K562 (cell line): Measurements from ENCODE around the gene NKIRAS2. TPM values are rescaled to one million over a fixed set of nuclear protein-coding genes. Genes with fewer than 3 reads are reported as not detected.

Experiments used
- ATAC-seq: fragments of 200-7000 bp; cut with Tn5 transposase; 3 replicates; pipeline ENCODE4 v1.9.1; 2020; ENCODE audit warnings: moderate library complexity
- BruUV-seq: library from RNA; stranded (reverse); fragments of 400-500 nt; replicated peaks from 2 replicates; lab custom pipeline; 2021; lab: Mats Ljungman, UMichigan
- CTCF ChIA-PET: fragments of 300-600 bp; formaldehyde crosslinking; extraction: SDS; loops from one replicate; lab custom pipeline; 2021; ENCODE audit warnings: low intra/inter-chr PET ratio; lab: Yijun Ruan, JAX
- POLR2A ChIA-PET: fragments of 300-600, 350-650 bp; sonication (Branson Sonifier 250); formaldehyde crosslinking; extraction: SDS; loops from one replicate; lab custom pipeline; 2021; ENCODE audit warnings: antibody characterized with exemption, inconsistent platforms; lab: Yijun Ruan, JAX
- DNase-seq, 4 experiments: peaks; one replicate each; pipeline versions ENCODE4 v3.0.0 to v3.0.0-alpha.2; 2011 to 2018; ENCODE audit warnings: low spot score in 3 of 4, mixed read lengths in 3 of 4; ENCODE audit errors: extremely low read depth in 1 of 4
- FAIRE-seq: peaks from 2 replicates; lab custom pipeline; 2011; peaks lifted over from hg19 to GRCh38; lab: Jason Lieb, UNC
- H2AFZ ChIP-seq: 2 replicates; pipeline ENCODE4 v1.6.0; 2011; ENCODE audit warnings: low read depth, low read length, control low read depth, inconsistent platforms
- H3K27ac ChIP-seq: fragments of 200-600 bp; 3 replicates; pipeline ENCODE4 v1.8.0; 2011; ENCODE audit warnings: low read depth, mild to moderate bottlenecking, control low read depth, inconsistent platforms, low read length, moderate library complexity, mixed read lengths; ENCODE audit errors: extremely low read depth
- H3K27me3 ChIP-seq, 2 experiments: fragments of 300-600 bp in 1 of 2; 2 replicates in 1 of 2; 3 replicates in 1 of 2; pipeline versions ENCODE4 v1.6.0 to v1.8.0; 2011; ENCODE audit warnings: inconsistent platforms in 2 of 2, low read length in 2 of 2, mild to moderate bottlenecking in 1 of 2, mixed read lengths in 1 of 2, moderate library complexity in 1 of 2; ENCODE audit not compliant: control insufficient read depth in 2 of 2, insufficient read depth in 2 of 2
- H3K36me3 ChIP-seq: fragments of 300-600 bp; 3 replicates; pipeline ENCODE4 v1.8.0; 2011; ENCODE audit warnings: mild to moderate bottlenecking, low read length, inconsistent platforms; ENCODE audit not compliant: control insufficient read depth, insufficient read depth
- H3K4me1 ChIP-seq, 2 experiments: fragments of 200-600 bp in 1 of 2; replicated peaks in 1 of 2; 2 replicates in 1 of 2; 3 replicates in 1 of 2; pipeline versions ENCODE4 v1.5.1 to v1.8.0; 2011; ENCODE audit warnings: inconsistent platforms in 2 of 2, low read length in 2 of 2, mild to moderate bottlenecking in 1 of 2, mixed read lengths in 1 of 2, moderate library complexity in 1 of 2; ENCODE audit not compliant: control insufficient read depth in 2 of 2, insufficient read depth in 2 of 2
- H3K4me2 ChIP-seq: 2 replicates; pipeline ENCODE4 v1.6.1; 2011; ENCODE audit warnings: low read length, control low read depth, inconsistent platforms, mixed read lengths; ENCODE audit not compliant: insufficient read depth
- H3K4me3 ChIP-seq: fragments of 200-600 bp; sonication (generic), shearing (Covaris generic); 2 replicates; pipeline ENCODE4 v1.5.1; 2016; ENCODE audit warnings: control low read depth, inconsistent platforms
- H3K79me2 ChIP-seq: fragments of 200-600 bp; 3 replicates; pipeline ENCODE4 v1.8.0; 2011; ENCODE audit warnings: low read length, inconsistent platforms; ENCODE audit not compliant: control insufficient read depth, insufficient read depth
- H3K9ac ChIP-seq, 2 experiments: 2 replicates each; pipeline versions ENCODE4 v1.6.0 to v1.6.1; 2011; ENCODE audit warnings: low read depth in 2 of 2, low read length in 2 of 2, control low read depth in 1 of 2, inconsistent platforms in 1 of 2, mild to moderate bottlenecking in 1 of 2, mixed read lengths in 1 of 2; ENCODE audit not compliant: insufficient read depth in 1 of 2
- H3K9me1 ChIP-seq: one replicate; pipeline ENCODE4 v1.6.0; 2011; ENCODE audit warnings: inconsistent platforms, mild to moderate bottlenecking, low read length, moderate library complexity; ENCODE audit not compliant: control insufficient read depth, insufficient read depth
- H3K9me3 ChIP-seq: replicated peaks from 2 replicates; pipeline ENCODE4 v1.5.1; 2011; ENCODE audit warnings: low read depth, low read length, inconsistent platforms; ENCODE audit not compliant: control insufficient read depth, insufficient read depth
- H4K20me1 ChIP-seq: replicated peaks from 2 replicates; pipeline ENCODE4 v1.6.1; 2011; ENCODE audit warnings: low read length, inconsistent platforms, mixed read lengths; ENCODE audit not compliant: control insufficient read depth, insufficient read depth
- ILK ChIP-seq: fragments of 450-650 bp; IDR thresholded peaks from 2 replicates; pipeline ENCODE4 v1.6.1; 2016; ENCODE audit warnings: missing genetic modification characterization, low read depth, mild to moderate bottlenecking, missing compliant biosample characterization, moderate library complexity, borderline replicate concordance
- POLR2A ChIP-seq: fragments of 450-650 bp; conservative IDR thresholded peaks from 2 replicates; pipeline ENCODE4 v1.6.1; 2016
- STAG1 ChIP-seq: sonication (generic); formaldehyde crosslinking; IDR thresholded peaks from 2 replicates; pipeline ENCODE4 v1.5.0; 2020; ENCODE audit warnings: missing genetic modification reagents, borderline replicate concordance
- U2AF2 ChIP-seq: fragments of 200-400 bp; formaldehyde crosslinking; optimal IDR thresholded peaks from 2 replicates; pipeline ENCODE3; 2017; ENCODE audit warnings: low read depth, mild to moderate bottlenecking, low read length
- WGBS: fragments of 100-300 bp; shearing (Covaris generic); methylation state at CpG from one replicate; pipeline ENCODE4 v1.1.6; 2016; ENCODE audit warnings: low coverage, mixed read lengths; ENCODE audit not compliant: insufficient coverage; ENCODE audit errors: missing lambda C conversion rate; 5-methylcytosine and 5-hydroxymethylcytosine counted together
- in situ Hi-C: fragments of 300-500 bp; cut with MboI; formaldehyde crosslinking; loops from 4 replicates; pipeline ENCODE4 v1.15.0; 2018; ENCODE audit warnings: inconsistent platforms, mixed read lengths
- intact Hi-C: fragments of 100-400 bp; cut with micrococcal nuclease; formaldehyde crosslinking; loops from 2 replicates; pipeline ENCODE4 v1.14.2; 2022
- polyA plus RNA-seq, 8 experiments: library from polyadenylated mRNA; depleted of rRNA in 4 of 8; stranded (reverse) in 5 of 8; unstranded in 3 of 8; fragments of >200 nt; fragmentation: Nextera tagmentation in 2 of 8; fragmentation: Illumina TruSeq in 1 of 8; extraction: Ambion mirVana in 2 of 8; extraction: Trizol in 1 of 8; gene quantifications; 2 replicates each; pipeline versions ENCODE4 v1.2.1 to v1.2.3, GENCODE V29; 2011 to 2014; ENCODE audit warnings: inconsistent platforms in 1 of 8, missing spikeins in 1 of 8
- total RNA-seq, 7 experiments: library from RNA; depleted of rRNA in 6 of 7; stranded (reverse); fragments of >200 nt in 6 of 7; fragmentation: Illumina TruSeq in 2 of 7; extraction: Trizol in 2 of 7; gene quantifications; 2 replicates each; pipeline versions ENCODE4 v1.2.1 to v1.2.3, GENCODE V29; 2011 to 2021; ENCODE audit warnings: low replicate concordance in 1 of 7
- TF ChIP-seq, protein P1 (sequence below): fragments of 450-650 bp; formaldehyde crosslinking; IDR thresholded peaks from 2 replicates; pipeline ENCODE4 v1.4.0; 2022; ENCODE audit warnings: missing genetic modification characterization
- TF ChIP-seq, protein P2 (sequence below): fragments of 250-450 bp; sonication (Bioruptor Pico); IDR thresholded peaks from 2 replicates; pipeline ENCODE4 v1.8.0; 2021; ENCODE audit warnings: borderline replicate concordance, mild to moderate bottlenecking, moderate library complexity; ENCODE audit not compliant: poor library complexity, severe bottlenecking
- TF ChIP-seq, protein P3 (sequence below): fragments of 250-450 bp; sonication (Bioruptor Pico); IDR thresholded peaks from 2 replicates; pipeline ENCODE4 v1.6.1; 2021; ENCODE audit warnings: mild to moderate bottlenecking

NKIRAS2 gene
- total and polyA plus RNA-seq, 9 of the 15 experiments (the other 6 are each of a cell fraction or from before 2014, with no cell fraction given) = 10.1 to 65.5 (median 29.8) TPM

DNA sequence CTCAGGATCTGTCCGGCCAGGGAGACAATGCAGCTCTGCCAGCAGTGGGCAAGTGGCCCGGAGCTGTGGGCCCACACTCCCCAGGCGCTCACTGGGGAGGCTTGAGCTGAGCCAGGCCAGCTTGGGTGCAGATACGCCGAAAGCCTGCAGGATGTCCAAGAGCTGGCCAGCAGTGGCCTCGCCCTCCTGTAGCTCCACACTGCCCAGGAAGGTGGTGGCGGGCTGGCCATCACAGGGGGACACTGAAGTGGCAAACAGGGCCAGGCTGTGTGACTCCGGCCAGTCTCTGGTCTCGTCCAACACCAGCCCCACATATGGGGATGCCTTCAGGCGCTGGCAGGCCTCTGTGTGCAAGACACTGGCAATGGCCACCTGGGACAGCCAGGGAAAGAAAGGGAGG lies 20.9 kb downstream of the NKIRAS2 start:
- WGBS = 62% methylated on average over 10 of the region's 10 CpGs
- no peak overlapping the region for H3K27ac ChIP-seq
- no peak overlapping the region for H3K4me2 ChIP-seq
- intact Hi-C loops = no loop called here
- TF ChIP-seq, protein P1, sequence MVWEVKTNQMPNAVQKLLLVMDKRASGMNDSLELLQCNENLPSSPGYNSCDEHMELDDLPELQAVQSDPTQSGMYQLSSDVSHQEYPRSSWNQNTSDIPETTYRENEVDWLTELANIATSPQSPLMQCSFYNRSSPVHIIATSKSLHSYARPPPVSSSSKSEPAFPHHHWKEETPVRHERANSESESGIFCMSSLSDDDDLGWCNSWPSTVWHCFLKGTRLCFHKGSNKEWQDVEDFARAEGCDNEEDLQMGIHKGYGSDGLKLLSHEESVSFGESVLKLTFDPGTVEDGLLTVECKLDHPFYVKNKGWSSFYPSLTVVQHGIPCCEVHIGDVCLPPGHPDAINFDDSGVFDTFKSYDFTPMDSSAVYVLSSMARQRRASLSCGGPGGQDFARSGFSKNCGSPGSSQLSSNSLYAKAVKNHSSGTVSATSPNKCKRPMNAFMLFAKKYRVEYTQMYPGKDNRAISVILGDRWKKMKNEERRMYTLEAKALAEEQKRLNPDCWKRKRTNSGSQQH (CRISPR knock-in tag) = no peak
- TF ChIP-seq U2AF2 = no peak
- TF ChIP-seq STAG1 (CRISPR knock-in tag) = no peak
- TF ChIP-seq POLR2A = no peak
- TF ChIP-seq, protein P2, sequence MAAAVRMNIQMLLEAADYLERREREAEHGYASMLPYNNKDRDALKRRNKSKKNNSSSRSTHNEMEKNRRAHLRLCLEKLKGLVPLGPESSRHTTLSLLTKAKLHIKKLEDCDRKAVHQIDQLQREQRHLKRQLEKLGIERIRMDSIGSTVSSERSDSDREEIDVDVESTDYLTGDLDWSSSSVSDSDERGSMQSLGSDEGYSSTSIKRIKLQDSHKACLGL (CRISPR knock-in tag) = no peak
- TF ChIP-seq ILK (tag) = no peak
- TF ChIP-seq, protein P3, sequence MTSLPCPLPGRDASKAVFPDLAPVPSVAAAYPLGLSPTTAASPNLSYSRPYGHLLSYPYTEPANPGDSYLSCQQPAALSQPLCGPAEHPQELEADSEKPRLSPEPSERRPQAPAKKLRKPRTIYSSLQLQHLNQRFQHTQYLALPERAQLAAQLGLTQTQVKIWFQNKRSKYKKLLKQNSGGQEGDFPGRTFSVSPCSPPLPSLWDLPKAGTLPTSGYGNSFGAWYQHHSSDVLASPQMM = no peak
- POLR2A ChIA-PET = interaction anchor here (0.9 to 1.9 kb wide), 5 partner anchors 9 to 23 kb away, joined by 3 to 8 read pairs (median 4); partner anchors contain the start of gene DNAJC7
- no peaks in the 10 kb centered on the region for H3K9me1 ChIP-seq
- ATAC-seq = peak; percentile 15; the same call in 1 of the 3 replicates
- no peaks in the 10 kb centered on the region for H4K20me1 ChIP-seq
- H3K4me3 ChIP-seq = no peak overlapping the region
- no peak overlapping the region for H2AFZ ChIP-seq
- H3K9me3 ChIP-seq = no peaks in the 10 kb centered on the region
- CTCF ChIA-PET = no interaction called here
- in situ Hi-C loops = no loop called here
- H3K36me3 ChIP-seq = no peaks in the 10 kb centered on the region
- no peak for DNase-seq
- no peaks in the 10 kb centered on the region for H3K79me2 ChIP-seq
- peaks cover 0 to 23% of the 10 kb centered on the region in 2 experiments; a peak in 2 of 5 replicates for H3K4me1 ChIP-seq
- no peaks in the 10 kb centered on the region for H3K27me3 ChIP-seq
- FAIRE-seq = no peak
- no TSS peak for BruUV-seq
- H3K9ac ChIP-seq = no peak overlapping the region; a peak in 1 of 4 replicates
